Astrocyte of the hippocampus (primary cell): ENCODE data around the gene PPP2R5C.
A peak's percentile ranks its signal among the peaks of the same experiment; 100 is the strongest.
"Not testable (repeated sequence)": the region's sequence is repeated elsewhere in the genome, so short reads cannot be mapped to it uniquely, and the experiment has no call there.

Experiments
- DNase-seq: peaks from one replicate; pipeline ENCODE4 v3.0.0; 2011; ENCODE audit warnings: low read depth, low spot score

The PPP2R5C gene

GRCh38 chr14:101761032-101761880 is at the start of gene PPP2R5C:
Gene PPP2R5C (plus strand): TSS chr14:101761709. CDS start chr14:101761894, 185 bp downstream.
- DNase-seq = peak; percentile 95

- not testable (repeated sequence) for DNase-seq
These were observed 49.7 kb upstream of the PPP2R5C start for GRCh38 chr14:101711857-101712233.

DNA sequence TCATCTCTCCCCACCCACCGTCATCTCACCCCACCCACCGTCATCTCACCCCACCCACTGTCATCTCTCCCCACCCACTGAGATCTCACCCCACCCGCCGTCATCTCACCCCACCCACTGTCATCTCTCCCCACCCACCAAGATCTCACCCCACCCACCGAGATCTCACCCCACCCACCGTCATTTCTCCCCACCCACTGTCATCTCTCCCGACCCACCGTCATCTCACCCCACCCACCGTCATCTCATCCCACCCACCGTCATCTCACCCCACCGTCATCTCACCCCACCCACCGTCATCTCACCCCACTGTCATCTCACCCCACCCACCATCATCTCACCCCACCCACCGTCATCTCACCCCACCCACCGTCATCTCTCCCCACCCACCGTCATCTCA is 49.2 kb upstream of the PPP2R5C start:
- not testable (repeated sequence) for DNase-seq

DNA sequence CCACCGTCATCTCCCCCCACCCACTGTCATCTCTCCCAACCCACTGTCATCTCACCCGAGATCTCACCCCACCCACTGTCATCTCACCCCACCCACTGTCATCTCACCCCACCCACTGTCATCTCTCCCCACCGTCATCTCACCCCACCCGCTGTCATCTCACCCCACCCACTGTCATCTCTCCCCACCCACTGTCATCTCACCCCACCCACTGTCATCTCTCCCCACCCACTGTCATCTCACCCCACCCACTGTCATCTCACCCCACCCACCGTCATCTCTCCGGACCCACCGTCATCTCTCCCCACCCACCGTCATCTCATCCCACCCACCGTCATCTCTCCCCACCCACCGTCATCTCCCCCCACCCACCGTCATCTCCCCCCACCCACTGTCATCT is 48.4 kb upstream of the PPP2R5C start:
- DNase-seq = not testable (repeated sequence)

GRCh38 chr14:101713621-101714349 is 47.7 kb upstream of the PPP2R5C start:
- no peak for DNase-seq

DNA sequence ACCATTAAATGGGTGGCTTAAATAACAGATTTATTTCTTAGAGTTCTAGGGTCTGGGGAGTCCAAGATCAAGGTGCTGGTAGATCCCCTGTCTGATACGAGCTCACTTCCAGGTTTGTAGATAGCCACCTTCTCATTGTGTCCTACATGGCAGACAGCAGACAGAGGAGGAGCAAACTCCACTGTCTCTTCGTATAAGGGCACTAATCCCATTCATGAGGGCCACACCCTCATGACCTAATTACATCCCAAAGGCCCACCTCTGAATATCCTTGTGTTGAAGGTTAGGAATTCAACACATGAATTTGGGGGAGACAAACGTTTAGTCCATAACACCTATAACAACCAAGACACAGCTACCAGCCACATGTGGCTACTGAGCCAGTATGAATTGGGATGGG is 47.1 kb upstream of the PPP2R5C start:
- no peak for DNase-seq

DNA sequence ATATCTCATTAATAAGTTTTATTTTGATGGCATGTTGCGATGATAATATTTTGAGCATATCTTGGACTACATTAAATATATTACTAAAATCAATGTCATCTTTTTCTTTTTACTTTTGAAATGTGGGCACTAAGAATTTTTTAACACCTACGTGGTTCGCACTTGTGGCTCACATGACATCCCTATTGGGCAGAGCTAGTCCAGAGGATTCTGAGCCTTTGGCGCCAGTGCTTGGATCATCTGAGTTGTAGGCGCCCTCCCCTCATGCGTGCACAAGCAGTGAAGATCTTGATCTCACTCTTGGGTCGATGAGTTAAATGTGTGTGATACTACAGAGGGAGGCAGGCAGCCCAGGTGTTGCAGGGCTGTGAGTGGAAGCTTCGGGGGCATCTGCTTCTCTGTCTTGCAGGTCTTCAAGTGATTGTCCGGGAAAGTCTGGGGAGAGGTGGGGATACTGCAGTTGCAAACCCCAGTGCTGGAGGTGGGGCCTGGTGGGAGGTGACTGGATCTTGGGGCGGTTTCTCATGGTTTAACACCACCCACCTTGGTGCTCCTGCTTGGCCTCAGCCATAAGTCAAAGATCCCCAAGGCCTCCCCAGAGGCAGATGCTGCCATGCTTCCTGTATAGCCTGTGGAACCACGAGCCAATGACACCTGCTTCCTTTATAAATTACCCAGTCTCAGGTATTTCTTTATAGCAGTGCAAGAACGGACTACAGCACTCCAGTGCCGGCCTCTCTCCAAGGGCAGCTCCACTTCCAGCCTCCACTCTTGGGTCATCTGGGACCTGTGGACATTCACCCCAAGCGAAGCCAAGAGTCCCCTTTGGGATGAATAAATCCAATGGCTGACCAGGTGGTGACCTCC is 46.1 kb upstream of the PPP2R5C start:
- DNase-seq = no peak

DNA sequence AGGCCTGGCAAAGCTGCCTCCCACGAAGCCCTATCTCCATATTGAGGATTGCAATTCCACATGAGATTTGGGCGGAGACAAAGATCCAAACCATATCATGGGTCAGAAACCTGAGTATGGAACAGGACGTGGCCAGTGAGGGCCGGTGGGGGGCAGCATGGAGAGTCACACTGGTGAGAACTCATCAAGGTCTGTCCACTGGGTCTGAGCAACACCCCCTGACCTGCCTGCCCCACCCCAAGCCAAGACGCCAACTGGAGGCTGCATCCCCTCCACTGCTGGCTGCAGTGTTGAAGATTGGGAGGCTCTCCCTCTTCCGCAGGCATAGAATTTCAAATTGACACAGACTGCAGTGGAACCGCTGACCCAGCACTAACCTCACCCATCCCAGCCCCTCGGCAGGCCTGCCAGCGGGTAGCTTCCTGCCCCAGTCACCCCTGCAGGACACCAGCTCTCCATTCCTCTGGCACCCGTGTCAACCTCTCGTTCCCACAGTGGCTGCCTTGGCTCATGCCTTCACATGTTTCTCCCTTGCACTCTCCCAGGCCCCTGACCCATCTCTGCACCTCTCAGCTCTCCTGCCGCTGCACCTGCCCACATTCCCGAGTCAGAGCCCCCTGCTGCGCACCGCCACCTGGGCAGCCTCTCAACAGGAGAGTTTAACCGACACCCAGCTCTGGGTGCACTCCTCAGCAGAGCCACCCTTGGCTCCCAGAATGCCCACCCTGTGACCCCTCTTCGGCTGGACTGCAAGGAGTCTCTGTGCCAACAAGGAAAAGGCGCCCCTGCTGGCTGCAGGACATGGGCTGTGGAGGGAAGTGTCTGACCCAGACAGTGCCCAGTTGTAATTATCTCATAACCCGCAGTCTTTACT is 45.2 kb upstream of the PPP2R5C start:
- DNase-seq = no peak

- peak; percentile 14 for DNase-seq
These were observed 44.4 kb upstream of the PPP2R5C start for GRCh38 chr14:101716956-101717662.

DNA sequence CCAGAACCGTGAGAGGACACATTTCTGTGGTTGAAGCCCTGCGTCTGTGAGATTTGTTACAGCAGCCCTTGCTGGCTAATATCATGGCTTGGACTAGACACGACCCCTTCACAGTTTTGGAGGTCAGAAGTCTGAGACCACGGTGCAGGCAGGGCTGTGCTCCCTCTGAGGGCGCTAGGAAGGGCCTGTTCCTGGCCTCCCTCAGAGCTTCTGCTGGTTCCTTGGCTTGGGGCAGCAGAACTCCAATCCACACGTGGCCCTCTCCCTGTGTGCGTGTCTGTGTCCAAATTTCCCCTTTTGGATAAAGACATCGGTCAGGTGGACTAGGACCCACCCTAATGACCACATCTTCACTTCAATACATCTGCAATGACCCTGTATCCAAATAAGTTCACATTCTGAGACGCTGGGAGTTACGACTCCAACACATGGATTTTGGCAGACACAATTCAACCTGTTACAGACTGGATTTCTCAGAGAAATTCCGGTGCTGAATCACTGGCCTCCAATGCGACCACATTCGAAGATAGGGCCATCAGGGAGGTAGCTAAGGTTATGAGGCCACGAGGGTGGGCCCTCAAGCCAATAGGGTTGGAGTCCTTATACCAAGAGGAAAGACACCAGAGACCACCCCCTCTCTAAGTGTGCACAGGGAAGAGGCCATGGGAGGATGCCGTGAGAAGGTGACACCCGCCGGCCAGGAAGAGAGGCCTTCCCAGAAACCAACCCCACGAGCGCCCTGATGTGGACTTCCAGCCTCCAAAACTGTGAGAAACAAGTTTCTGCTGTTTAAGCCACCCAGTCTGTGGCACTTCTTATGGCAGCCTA is 43.6 kb upstream of the PPP2R5C start:
- DNase-seq = peak; percentile 16

DNA sequence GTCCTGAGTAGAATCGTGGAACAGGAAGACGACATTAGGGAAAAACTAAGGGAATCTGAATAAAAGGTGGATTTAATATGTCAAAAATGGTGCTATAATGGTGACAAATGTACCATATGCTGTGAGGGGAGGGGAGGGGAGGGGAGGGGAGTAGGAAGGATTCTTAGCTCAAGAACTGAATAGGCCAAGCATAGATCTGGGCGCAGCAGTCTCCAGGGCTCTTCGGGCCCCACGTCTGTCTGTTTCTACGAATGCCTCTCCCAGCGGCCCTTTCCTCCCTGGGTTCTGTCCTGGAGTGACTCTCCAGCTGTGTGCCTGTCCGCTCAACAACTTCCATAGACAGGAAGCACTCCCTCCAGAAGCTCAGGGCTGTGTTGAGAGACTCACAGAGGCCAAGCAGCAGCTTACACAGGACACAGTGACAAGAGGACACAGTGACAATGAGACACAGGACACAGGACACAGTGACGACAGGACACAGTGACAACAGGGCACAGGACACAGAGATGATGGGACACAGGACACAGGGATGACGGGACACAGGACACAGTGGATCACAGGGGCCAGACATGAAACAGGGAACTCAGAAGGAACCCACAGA is 42.4 kb upstream of the PPP2R5C start:
- no peak for DNase-seq

GRCh38 chr14:101719708-101720107 is 41.8 kb upstream of the PPP2R5C start:
- DNase-seq = no peak

- DNase-seq = no peak
These were observed 40.4 kb upstream of the PPP2R5C start for GRCh38 chr14:101721111-101721510.

GRCh38 chr14:101721951-101722661 is 39.4 kb upstream of the PPP2R5C start:
- peak; percentile 91 for DNase-seq

DNA sequence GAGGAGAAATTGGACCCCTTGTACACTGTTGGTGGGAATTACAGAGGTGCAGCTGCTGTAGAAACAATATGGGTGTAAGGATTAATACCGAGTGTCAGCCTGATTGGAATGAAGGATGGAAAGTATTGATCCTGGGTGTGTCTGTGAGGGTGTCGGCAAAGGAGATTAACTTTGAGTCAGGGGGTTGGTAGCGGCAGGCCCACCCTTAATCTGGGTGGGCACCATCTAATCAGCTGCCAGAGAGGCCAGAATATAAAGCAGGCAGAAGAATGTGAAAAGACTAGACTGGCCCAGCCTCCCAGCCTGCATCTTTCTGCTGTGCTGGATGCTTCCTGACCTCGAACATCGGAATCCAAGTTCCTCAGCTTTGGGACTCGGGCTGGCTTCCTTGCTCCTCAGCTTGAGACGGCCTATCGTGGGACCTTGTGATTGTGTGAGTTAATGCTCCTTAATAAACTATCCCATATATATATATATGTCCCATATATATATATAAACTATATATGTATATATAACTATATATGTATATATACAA is 38.4 kb upstream of the PPP2R5C start:
- no peak for DNase-seq

GRCh38 chr14:101725652-101726051 is 35.9 kb upstream of the PPP2R5C start:
- DNase-seq = not testable (repeated sequence)

DNA sequence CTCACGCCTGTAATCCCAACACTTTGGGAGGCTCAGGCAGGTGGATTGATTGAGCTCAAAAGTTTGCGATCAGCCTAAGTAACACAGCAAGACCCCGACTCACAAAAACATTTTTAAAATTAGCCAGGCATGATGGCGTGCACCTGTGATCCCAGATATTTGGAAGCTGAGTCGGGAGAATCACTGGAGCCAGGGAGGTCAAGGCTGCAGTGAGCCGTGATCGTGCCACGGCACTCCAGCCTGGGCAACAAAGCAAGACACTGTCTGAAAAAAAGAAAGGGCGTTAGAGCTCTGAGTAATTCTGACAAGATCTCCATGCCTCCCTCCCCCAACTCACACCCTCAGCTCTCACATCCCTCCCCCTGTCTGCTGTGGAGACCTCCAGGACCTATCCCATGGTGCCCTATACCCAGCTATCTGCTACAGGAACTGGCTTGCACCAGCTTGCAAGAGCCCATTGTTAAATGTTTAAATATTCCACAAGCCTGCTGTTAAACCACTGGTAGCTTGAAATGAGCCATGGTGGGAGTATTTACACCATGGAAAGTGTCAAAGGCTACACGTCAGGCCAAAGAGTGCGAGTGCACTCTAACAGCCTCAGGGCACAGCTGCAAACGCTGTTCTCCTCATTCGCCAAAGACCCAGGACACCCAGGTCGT is 35.1 kb upstream of the PPP2R5C start:
- no peak for DNase-seq

DNA sequence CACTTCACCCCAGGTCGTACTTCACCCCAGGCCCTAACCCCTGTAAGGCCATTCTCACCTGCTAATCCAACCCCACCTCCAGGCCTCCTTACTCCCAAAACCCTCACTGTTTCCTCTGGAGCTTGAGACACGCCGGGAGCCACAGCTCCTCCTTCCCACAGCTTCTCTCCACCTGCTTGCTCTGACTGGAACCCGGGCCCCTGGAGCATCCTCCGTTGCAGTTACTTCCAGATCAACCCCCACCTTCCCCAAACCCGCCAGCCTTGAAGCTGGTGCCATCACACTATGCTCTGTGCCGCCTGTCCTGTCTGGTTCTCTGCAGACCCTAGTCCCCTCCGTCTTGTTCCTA is 34.6 kb upstream of the PPP2R5C start:
- DNase-seq = no peak
